GM23338 (cell line): ENCODE data around the gene STX16. TPM values are rescaled to one million over a fixed set of nuclear protein-coding genes. Genes with fewer than 3 reads are reported as not detected.

Experiments used
- ATAC-seq: fragments of 200-7000 bp; cut with Tn5 transposase; 3 replicates; pipeline ENCODE4 v1.9.1; 2020
- DNase-seq: peaks from one replicate; pipeline ENCODE4 v3.0.0-alpha.2; 2015; ENCODE audit warnings: low spot score
- H2AFZ ChIP-seq: fragments of 200-600 bp; sonication (generic); 2 replicates; pipeline ENCODE4 v1.8.0; 2016; ENCODE audit warnings: antibody characterized with exemption, mild to moderate bottlenecking, moderate library complexity
- H3F3A ChIP-seq: fragments of 200-600 bp; sonication (generic); replicated peaks from 2 replicates; pipeline ENCODE4 v1.8.0; 2017; ENCODE audit warnings: antibody characterized with exemption, mixed run types, low read depth
- H3K27ac ChIP-seq: fragments of 200-600 bp; sonication (generic); 2 replicates; pipeline ENCODE4 v1.6.1; 2016; ENCODE audit warnings: low read depth
- H3K27me3 ChIP-seq: fragments of 200-600 bp; sonication (generic); 2 replicates; pipeline ENCODE4 v1.8.0; 2016; ENCODE audit warnings: mild to moderate bottlenecking, mixed run types, moderate library complexity; ENCODE audit not compliant: insufficient read depth
- H3K36me3 ChIP-seq: fragments of 200-600 bp; sonication (generic); 2 replicates; pipeline ENCODE4 v1.8.0; 2016; ENCODE audit warnings: mild to moderate bottlenecking; ENCODE audit not compliant: insufficient read depth
- H3K4me1 ChIP-seq: fragments of 200-600 bp; sonication (generic); 2 replicates; pipeline ENCODE4 v1.8.0; 2016; ENCODE audit warnings: mild to moderate bottlenecking, moderate library complexity; ENCODE audit not compliant: insufficient read depth
- H3K4me2 ChIP-seq: fragments of 200-600 bp; sonication (generic); 2 replicates; pipeline ENCODE4 v1.7.1; 2017; ENCODE audit warnings: mixed run types
- H3K4me3 ChIP-seq: fragments of 200-600 bp; sonication (generic); 2 replicates; pipeline ENCODE4 v1.6.1; 2016; ENCODE audit warnings: mixed run types
- H3K79me2 ChIP-seq: fragments of 200-600 bp; sonication (generic); replicated peaks from 2 replicates; pipeline ENCODE4 v1.8.0; 2017; ENCODE audit warnings: mild to moderate bottlenecking; ENCODE audit not compliant: insufficient read depth
- H3K9me2 ChIP-seq: fragments of 200-600 bp; sonication (generic); 2 replicates; pipeline ENCODE4 v1.8.0; 2017; ENCODE audit not compliant: insufficient read depth
- H4K20me1 ChIP-seq: fragments of 200-600 bp; sonication (generic); replicated peaks from 2 replicates; pipeline ENCODE4 v1.8.0; 2017; ENCODE audit warnings: mild to moderate bottlenecking; ENCODE audit not compliant: insufficient read depth
- H3K27ac Mint-ChIP-seq: 2 replicates; pipeline ENCODE4 v1.8.0; 2020; ENCODE audit warnings: inconsistent platforms, mild to moderate bottlenecking, moderate library complexity, mixed read lengths
- H3K27me3 Mint-ChIP-seq: 3 replicates; pipeline ENCODE4 v1.8.0; 2022; ENCODE audit warnings: low read depth, mild to moderate bottlenecking, moderate library complexity, mixed read lengths, inconsistent platforms; ENCODE audit not compliant: insufficient read depth, poor library complexity
- H3K36me3 Mint-ChIP-seq: 3 replicates; pipeline ENCODE4 v1.8.0; 2021; ENCODE audit warnings: low read depth, mild to moderate bottlenecking, inconsistent platforms, moderate library complexity, mixed read lengths
- H3K4me1 Mint-ChIP-seq: 3 replicates; pipeline ENCODE4 v1.8.0; 2020; ENCODE audit warnings: mild to moderate bottlenecking, inconsistent platforms, mixed read lengths
- H3K4me3 Mint-ChIP-seq: 3 replicates; pipeline ENCODE4 v1.8.0; 2021; ENCODE audit warnings: moderate library complexity, mild to moderate bottlenecking, inconsistent platforms, mixed read lengths
- H3K9me3 Mint-ChIP-seq: 3 replicates; pipeline ENCODE4 v1.8.0; 2020; ENCODE audit warnings: moderate library complexity, mild to moderate bottlenecking, inconsistent platforms, mixed read lengths
- CREB1 ChIP-seq: fragments of 250-450 bp; sonication (Bioruptor Pico); IDR thresholded peaks from 2 replicates; pipeline ENCODE4 v1.5.0; 2020; ENCODE audit warnings: low read depth, mild to moderate bottlenecking, moderate library complexity
- ETS1 ChIP-seq: IDR thresholded peaks from 2 replicates; pipeline ENCODE4 v1.6.1; 2016; ENCODE audit warnings: antibody characterized with exemption
- EZH2 ChIP-seq: fragments of 200-600 bp; sonication (generic); IDR thresholded peaks from one replicate; pipeline ENCODE4 v1.8.0; 2017; ENCODE audit warnings: antibody characterized with exemption, mild to moderate bottlenecking, low read depth; ENCODE audit not compliant: unreplicated experiment
- EZH2phosphoT487 ChIP-seq: fragments of 200-600 bp; sonication (generic); IDR thresholded peaks from one replicate; pipeline ENCODE4 v1.8.1; 2018; ENCODE audit warnings: antibody characterized with exemption; ENCODE audit not compliant: unreplicated experiment
- JUNB ChIP-seq: IDR thresholded peaks from one replicate; pipeline ENCODE4 v1.6.1; 2016; ENCODE audit warnings: antibody characterized with exemption; ENCODE audit not compliant: unreplicated experiment
- NANOG ChIP-seq: IDR thresholded peaks from 2 replicates; pipeline ENCODE4 v1.6.1; 2016; ENCODE audit warnings: antibody characterized with exemption, borderline replicate concordance
- POLR2AphosphoS5 ChIP-seq: IDR thresholded peaks from 2 replicates; pipeline ENCODE4 v1.6.1; 2016; ENCODE audit warnings: antibody characterized with exemption, low read depth
- STAT1 ChIP-seq: IDR thresholded peaks from one replicate; pipeline ENCODE4 v1.6.1; 2016; ENCODE audit warnings: antibody characterized with exemption; ENCODE audit not compliant: unreplicated experiment
- ZNF114 ChIP-seq: fragments of 250-450 bp; sonication (Bioruptor Pico); IDR thresholded peaks from 2 replicates; pipeline ENCODE4 v1.5.0; 2020; ENCODE audit warnings: mild to moderate bottlenecking, moderate library complexity
- ZNF331 ChIP-seq: fragments of 250-450 bp; sonication (Bioruptor Pico); IDR thresholded peaks from 2 replicates; pipeline ENCODE4 v1.5.0; 2020; ENCODE audit warnings: low read depth, mild to moderate bottlenecking, moderate library complexity
- polyA plus RNA-seq: library from polyadenylated mRNA; unstranded; fragments of >200 nt; fragmentation: Nextera tagmentation; extraction: Ambion mirVana; gene quantifications from 2 replicates; pipeline ENCODE4 v1.2.1, GENCODE V29; 2016
- total RNA-seq: library from RNA; depleted of rRNA; stranded (reverse); fragments of >200 nt; shearing (Covaris generic); gene quantifications from 2 replicates; pipeline ENCODE4 v1.2.3, GENCODE V29; 2014
- TF ChIP-seq, protein P1 (sequence below), 2 experiments: fragments of 200-600 bp in 1 of 2; sonication (generic) in 1 of 2; conservative IDR thresholded peaks; 2 replicates each; pipeline versions ENCODE4 v1.5.1 to v1.6.1; 2016 to 2017; ENCODE audit warnings: antibody characterized with exemption in 2 of 2, low read depth in 2 of 2, mild to moderate bottlenecking in 2 of 2, moderate library complexity in 1 of 2
- TF ChIP-seq, protein P2 (sequence below): fragments of 250-450 bp; sonication (Bioruptor Pico); IDR thresholded peaks from 2 replicates; pipeline ENCODE4 v1.5.0; 2020; ENCODE audit warnings: mild to moderate bottlenecking, moderate library complexity

The STX16 gene
- total and polyA plus RNA-seq, 2 experiments from 2014 or later = 31.2 to 70.5 TPM

GRCh38 chr20:58718729-58719128 is 67.6 kb downstream of the STX16 start:
- Histone ChIP-seq H2AFZ (no peak overlapping the region), H3K36me3 (no peaks in the 10 kb centered on the region), H3K4me2 (no peak overlapping the region), H3K4me3 (no peak overlapping the region), H3K9me2 (no peaks in the 10 kb centered on the region), H3K27me3 (no peaks in the 10 kb centered on the region), H3K79me2 (no peaks in the 10 kb centered on the region), H4K20me1 (no peaks in the 10 kb centered on the region; the same call in 1 of the 2 replicates), H3K4me1 (no peaks in the 10 kb centered on the region; the same call in 1 of the 2 replicates), H3K27ac (no peak overlapping the region), H3F3A (no peaks in the 10 kb centered on the region)
- Mint-ChIP-seq H3K4me1 (peaks cover 15% of the 10 kb centered on the region), H3K4me3 (no peak overlapping the region), H3K27me3 (peaks cover 9% of the 10 kb centered on the region), H3K36me3 (peaks cover 1% of the 10 kb centered on the region; the same call in 2 of the 3 replicates), H3K9me3 (no peaks in the 10 kb centered on the region; the same call in 2 of the 3 replicates), H3K27ac (no peak overlapping the region)
- DNase-seq = no peak
- no peak for TF ChIP-seq ZNF114
- TF ChIP-seq, protein P1, sequence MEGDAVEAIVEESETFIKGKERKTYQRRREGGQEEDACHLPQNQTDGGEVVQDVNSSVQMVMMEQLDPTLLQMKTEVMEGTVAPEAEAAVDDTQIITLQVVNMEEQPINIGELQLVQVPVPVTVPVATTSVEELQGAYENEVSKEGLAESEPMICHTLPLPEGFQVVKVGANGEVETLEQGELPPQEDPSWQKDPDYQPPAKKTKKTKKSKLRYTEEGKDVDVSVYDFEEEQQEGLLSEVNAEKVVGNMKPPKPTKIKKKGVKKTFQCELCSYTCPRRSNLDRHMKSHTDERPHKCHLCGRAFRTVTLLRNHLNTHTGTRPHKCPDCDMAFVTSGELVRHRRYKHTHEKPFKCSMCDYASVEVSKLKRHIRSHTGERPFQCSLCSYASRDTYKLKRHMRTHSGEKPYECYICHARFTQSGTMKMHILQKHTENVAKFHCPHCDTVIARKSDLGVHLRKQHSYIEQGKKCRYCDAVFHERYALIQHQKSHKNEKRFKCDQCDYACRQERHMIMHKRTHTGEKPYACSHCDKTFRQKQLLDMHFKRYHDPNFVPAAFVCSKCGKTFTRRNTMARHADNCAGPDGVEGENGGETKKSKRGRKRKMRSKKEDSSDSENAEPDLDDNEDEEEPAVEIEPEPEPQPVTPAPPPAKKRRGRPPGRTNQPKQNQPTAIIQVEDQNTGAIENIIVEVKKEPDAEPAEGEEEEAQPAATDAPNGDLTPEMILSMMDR (conservative IDR thresholded peaks at IDR 0.05; ENCODE audit: low read depth in 2 of 2) = no peak
- TF ChIP-seq EZH2 = no peak
- no peak for TF ChIP-seq NANOG
- no peak for TF ChIP-seq ETS1
- no peak for TF ChIP-seq JUNB
- no peak for TF ChIP-seq EZH2phosphoT487
- TF ChIP-seq, protein P2, sequence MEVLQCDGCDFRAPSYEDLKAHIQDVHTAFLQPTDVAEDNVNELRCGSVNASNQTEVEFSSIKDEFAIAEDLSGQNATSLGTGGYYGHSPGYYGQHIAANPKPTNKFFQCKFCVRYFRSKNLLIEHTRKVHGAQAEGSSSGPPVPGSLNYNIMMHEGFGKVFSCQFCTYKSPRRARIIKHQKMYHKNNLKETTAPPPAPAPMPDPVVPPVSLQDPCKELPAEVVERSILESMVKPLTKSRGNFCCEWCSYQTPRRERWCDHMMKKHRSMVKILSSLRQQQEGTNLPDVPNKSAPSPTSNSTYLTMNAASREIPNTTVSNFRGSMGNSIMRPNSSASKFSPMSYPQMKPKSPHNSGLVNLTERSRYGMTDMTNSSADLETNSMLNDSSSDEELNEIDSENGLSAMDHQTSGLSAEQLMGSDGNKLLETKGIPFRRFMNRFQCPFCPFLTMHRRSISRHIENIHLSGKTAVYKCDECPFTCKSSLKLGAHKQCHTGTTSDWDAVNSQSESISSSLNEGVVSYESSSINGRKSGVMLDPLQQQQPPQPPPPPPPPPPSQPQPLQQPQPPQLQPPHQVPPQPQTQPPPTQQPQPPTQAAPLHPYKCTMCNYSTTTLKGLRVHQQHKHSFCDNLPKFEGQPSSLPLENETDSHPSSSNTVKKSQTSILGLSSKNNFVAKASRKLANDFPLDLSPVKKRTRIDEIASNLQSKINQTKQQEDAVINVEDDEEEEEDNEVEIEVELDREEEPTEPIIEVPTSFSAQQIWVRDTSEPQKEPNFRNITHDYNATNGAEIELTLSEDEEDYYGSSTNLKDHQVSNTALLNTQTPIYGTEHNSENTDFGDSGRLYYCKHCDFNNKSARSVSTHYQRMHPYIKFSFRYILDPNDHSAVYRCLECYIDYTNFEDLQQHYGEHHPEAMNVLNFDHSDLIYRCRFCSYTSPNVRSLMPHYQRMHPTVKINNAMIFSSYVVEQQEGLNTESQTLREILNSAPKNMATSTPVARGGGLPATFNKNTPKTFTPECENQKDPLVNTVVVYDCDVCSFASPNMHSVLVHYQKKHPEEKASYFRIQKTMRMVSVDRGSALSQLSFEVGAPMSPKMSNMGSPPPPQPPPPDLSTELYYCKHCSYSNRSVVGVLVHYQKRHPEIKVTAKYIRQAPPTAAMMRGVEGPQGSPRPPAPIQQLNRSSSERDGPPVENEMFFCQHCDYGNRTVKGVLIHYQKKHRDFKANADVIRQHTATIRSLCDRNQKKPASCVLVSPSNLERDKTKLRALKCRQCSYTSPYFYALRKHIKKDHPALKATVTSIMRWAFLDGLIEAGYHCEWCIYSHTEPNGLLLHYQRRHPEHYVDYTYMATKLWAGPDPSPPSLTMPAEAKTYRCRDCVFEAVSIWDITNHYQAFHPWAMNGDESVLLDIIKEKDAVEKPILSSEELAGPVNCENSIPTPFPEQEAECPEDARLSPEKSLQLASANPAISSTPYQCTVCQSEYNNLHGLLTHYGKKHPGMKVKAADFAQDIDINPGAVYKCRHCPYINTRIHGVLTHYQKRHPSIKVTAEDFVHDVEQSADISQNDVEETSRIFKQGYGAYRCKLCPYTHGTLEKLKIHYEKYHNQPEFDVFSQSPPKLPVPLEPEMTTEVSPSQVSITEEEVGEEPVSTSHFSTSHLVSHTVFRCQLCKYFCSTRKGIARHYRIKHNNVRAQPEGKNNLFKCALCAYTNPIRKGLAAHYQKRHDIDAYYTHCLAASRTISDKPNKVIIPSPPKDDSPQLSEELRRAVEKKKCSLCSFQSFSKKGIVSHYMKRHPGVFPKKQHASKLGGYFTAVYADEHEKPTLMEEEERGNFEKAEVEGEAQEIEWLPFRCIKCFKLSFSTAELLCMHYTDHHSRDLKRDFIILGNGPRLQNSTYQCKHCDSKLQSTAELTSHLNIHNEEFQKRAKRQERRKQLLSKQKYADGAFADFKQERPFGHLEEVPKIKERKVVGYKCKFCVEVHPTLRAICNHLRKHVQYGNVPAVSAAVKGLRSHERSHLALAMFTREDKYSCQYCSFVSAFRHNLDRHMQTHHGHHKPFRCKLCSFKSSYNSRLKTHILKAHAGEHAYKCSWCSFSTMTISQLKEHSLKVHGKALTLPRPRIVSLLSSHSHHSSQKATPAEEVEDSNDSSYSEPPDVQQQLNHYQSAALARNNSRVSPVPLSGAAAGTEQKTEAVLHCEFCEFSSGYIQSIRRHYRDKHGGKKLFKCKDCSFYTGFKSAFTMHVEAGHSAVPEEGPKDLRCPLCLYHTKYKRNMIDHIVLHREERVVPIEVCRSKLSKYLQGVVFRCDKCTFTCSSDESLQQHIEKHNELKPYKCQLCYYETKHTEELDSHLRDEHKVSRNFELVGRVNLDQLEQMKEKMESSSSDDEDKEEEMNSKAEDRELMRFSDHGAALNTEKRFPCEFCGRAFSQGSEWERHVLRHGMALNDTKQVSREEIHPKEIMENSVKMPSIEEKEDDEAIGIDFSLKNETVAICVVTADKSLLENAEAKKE (CRISPR knock-in tag) = no peak
- no peak for TF ChIP-seq STAT1
- no peak for TF ChIP-seq POLR2AphosphoS5
- TF ChIP-seq ZNF331 = no peak
- no peak for TF ChIP-seq CREB1 (CRISPR knock-in tag)
- no peak for ATAC-seq
